Activated CD4-positive, alpha-beta T cell treated with anti-CD3 and anti-CD28 coated beads for 1 hour (primary cell): Measurements from ENCODE around the gene ZNF799.
"Not testable (repeated sequence)": the region's sequence is repeated elsewhere in the genome, so short reads cannot be mapped to it uniquely, and the experiment has no call there.

Source experiments
- DNase-seq: peaks from one replicate; pipeline ENCODE4 v3.0.0-alpha.2; 2020

Gene ZNF799

DNA sequence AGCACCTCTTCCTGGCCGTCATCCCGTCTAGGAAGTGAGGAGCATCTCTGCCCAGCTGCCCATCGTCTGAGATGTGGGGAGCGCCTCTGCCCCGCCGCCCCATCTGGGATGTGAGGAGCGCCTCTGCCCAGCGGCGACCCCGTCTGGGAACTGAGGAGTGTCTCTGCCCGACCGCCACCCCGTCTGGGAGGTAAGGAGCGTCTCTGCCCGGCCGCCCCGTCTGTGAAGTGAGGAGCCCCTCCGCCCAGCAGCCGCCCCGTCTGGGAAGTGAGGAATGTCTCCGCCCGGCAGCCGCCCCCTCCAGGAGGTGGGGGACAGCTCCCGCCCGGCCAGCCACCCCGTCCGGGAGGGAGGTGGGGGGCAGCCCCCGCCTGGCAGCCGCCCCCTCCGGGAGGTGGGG is 38.8 kb downstream of the ZNF799 start:
- not testable (repeated sequence) for DNase-seq

DNA sequence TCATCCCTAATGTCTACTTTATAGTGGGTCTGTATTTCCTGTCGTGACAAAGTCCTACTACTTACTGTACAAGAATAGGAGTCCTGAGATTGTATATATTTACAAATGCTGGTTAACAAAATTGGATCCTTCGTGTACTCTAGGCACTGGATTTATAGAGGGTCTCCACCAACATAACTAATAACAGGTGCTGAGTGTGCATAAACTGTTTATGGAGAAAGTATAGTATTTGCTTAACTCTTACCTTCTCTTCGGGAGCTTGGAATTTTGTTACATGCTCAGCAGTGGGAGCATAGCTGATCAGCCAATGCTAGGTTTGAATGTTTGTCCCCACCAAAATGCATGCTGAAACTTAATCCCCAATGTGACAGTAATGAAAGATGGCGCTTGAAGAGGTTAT is 47.7 kb downstream of the ZNF799 start:
- no peak for DNase-seq

DNA sequence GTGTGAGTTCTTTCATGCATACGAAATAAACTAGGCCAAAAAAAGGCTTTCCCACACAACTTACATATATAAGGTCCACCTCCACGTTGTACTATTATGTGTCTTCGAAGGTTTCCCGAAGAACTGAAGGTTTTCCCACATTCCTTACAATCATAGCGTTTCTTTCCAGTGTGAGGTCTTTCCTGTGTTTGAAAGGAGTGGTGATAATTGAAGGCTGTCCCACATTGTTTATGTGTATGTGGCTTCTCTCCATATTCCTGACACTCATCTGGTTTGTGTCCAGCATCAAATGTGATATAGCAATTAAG is 50.2 kb downstream of the ZNF799 start:
- DNase-seq: no peak

DNA sequence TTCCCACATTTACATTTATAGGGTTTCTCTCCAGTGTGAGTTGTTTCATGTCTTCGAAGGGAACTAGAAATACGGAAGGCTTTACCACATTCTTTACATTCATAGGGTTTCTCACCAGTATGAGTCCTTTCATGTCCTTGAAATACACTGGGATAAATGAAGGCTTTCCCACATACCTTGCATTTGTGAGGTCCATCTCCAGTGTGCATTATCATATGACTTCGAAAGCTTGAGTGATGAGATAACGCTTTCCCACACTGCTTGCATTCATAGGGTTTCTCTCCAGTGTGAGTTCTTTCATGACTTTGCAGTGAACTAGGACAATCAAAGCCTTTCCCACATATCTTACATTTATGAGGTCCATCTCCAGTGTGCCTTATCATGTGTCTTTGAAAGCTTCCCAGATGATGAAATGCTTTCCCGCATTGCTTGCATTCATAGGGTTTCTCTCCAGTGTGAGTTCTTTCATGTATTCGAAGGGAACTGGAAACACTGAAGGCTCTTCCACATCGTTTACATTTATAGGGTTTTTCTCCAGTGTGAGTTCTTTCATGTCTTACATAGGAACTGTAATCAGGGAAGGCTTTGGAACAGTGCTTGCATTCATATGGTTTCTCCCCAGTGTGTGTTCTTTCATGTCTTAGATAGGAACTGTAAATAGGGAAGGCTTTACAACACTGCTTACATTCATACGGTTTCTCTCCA is 50.7 kb downstream of the ZNF799 start:
- DNase-seq: no peak

DNA sequence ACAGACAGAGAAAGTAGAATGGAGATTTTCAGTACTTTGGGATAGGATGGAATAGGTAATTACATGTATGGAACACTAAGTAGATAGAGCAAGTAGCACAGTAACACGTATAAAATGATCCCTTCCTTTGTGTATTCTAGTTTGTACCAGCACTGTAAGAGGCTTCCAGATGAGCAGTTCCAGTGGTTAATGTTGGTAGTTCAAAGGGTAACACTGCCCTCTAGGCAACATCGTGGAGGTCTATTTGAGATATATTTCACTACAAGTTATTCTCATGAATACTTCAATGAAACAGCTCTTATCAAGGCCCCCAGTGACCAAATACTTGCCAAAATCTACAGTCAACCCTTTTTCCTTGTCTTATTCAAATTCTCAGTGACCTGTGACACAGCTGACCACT is 54.2 kb downstream of the ZNF799 start:
- no peak for DNase-seq

DNA sequence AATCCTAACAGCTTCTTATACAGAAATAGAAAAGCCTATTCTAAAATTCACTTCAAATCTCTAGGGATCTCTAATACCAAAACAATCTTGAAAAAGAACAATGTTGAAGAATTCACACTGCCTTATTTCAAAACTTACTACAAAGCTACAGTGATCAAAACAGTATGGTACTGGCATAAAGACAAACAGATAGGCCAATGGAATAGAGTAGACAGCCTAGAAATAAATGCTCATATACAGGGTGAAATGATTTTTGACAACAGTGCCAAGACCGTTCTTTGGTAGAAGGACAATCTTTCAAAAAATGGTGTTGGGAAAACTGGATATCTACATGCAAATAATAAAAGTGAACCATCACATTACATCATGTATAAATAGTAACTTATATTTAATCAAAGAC is 55.9 kb downstream of the ZNF799 start:
- DNase-seq: no peak
